IPS-20b (cell line): ENCODE data around the gene IRF1.

Source experiments
- H3K27ac ChIP-seq: one replicate; pipeline ENCODE4 v1.5.1; 2013; ENCODE audit warnings: low read length
- H3K27me3 ChIP-seq: 2 replicates; pipeline ENCODE4 v1.6.1; 2013; ENCODE audit warnings: mild to moderate bottlenecking, low read length, inconsistent platforms; ENCODE audit not compliant: insufficient read depth
- H3K36me3 ChIP-seq: 2 replicates; pipeline ENCODE4 v1.6.1; 2013; ENCODE audit warnings: low read depth, mild to moderate bottlenecking, inconsistent platforms, low read length, moderate library complexity; ENCODE audit not compliant: insufficient read depth
- H3K4me1 ChIP-seq: 2 replicates; pipeline ENCODE4 v1.6.1; 2013; ENCODE audit warnings: mild to moderate bottlenecking, control low read depth, inconsistent platforms, low read length, moderate library complexity; ENCODE audit not compliant: insufficient read depth
- H3K4me3 ChIP-seq: 2 replicates; pipeline ENCODE4 v1.5.1; 2013; ENCODE audit warnings: mild to moderate bottlenecking, low read length, inconsistent platforms
- H3K9ac ChIP-seq: 2 replicates; pipeline ENCODE4 v1.6.1; 2013; ENCODE audit warnings: low read depth, mild to moderate bottlenecking, inconsistent platforms, low read length, moderate library complexity
- H3K9me3 ChIP-seq: 2 replicates; pipeline ENCODE4 v1.6.1; 2013; ENCODE audit warnings: mild to moderate bottlenecking, low read depth, low read length, inconsistent platforms; ENCODE audit not compliant: insufficient read depth

IRF1 gene

DNA sequence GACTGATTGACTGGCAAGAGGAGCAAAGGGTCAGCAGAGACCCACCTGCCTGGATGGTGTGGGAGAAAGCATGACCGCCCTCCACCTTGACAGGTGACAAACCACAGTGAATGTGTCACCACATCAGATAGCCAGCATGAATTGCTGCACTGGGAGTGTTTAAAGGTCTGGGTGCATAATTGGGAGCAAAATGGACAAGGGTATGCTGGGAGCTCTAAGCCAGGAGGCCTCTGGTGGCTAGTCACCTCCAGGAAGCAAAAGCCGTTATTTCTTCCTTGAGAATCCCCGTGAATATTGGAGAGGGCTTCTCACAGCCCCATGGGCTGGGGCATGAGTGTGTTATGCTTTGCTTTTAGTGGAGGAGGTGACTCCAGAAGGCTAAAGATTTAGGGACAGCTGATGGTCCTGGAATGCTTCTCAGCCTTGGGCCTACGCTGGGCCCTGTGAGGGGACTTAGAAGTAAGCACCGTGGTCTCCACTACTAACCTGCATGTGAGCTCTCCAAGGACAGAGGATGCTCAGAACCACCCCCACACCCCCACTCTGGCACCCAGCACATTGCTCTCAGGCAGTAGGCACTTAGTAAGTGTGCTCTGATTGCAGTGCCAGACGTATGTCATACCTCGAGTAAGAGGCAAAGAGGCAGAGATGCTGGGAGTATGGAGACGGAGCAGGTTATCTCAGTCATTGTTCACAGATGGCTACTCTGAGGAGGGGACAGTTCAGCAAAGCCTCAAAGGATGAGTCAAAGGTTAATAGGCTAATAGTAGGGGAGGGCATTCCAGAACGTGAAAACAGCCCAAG, 9.1 kb upstream of the IRF1 start:
- H3K27me3 ChIP-seq = peaks cover 2% of the 10 kb centered on the region; the same call in 1 of the 2 replicates
- peaks cover 14% of the 10 kb centered on the region; the same call in 1 of the 2 replicates for H3K4me1 ChIP-seq
- no peak overlapping the region for H3K4me3 ChIP-seq
- no peak overlapping the region for H3K9ac ChIP-seq
- no peaks in the 10 kb centered on the region for H3K9me3 ChIP-seq
- H3K27ac ChIP-seq = no peak overlapping the region
- H3K36me3 ChIP-seq = no peaks in the 10 kb centered on the region

DNA sequence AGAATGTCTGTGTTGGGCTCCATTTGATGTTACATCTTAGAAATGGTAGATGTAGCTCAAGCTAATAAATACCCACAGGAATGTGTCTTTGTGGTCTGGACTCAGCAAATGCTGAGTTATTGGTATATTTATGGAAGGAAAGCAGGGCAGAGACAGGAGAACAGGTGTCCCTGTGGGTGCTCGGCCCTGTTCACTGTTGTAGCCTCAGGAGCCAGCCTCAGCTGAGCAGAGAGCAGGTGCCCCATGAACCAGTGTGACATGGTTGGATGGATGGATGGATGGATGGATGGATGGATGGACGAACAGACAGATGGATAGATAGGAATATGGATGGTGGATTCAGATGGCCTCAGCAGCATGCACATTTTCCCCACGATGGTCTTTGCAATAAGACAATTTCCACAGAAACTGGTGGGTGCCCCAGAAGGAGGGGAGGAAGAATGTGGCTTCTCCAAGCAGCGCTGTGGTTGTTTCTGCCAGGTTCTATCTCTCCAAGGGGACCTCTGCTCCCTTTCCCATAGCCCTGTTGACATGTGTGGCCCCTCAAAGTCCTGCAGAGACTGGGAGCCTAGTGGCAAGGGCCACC, 8.2 kb upstream of the IRF1 start:
- H3K9me3 ChIP-seq = no peaks in the 10 kb centered on the region
- no peak overlapping the region for H3K27ac ChIP-seq
- peaks cover 10% of the 10 kb centered on the region for H3K27me3 ChIP-seq
- peaks cover 14% of the 10 kb centered on the region; the same call in 1 of the 2 replicates for H3K4me1 ChIP-seq
- H3K4me3 ChIP-seq = no peak overlapping the region
- H3K9ac ChIP-seq = no peak overlapping the region
- H3K36me3 ChIP-seq = no peaks in the 10 kb centered on the region

DNA sequence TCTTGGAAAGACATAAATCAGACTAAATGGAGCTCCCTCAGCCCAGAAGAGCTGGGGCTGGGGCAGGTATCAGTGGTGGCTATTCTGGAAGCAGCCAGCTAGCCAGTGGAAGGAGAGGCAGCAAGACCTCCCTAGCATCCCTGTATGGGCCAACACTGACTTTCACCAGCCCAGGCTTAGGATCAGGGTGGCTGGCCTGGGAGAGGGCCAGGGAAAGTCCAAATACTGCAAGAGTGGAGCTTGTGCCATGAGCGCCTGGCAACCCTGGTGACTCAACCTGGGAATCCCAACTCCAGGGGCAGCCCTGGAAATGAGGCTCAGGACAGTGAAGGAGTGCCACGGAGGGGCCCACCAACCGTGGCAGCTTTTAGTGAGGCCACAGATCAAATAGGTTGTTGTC, 7.6 kb upstream of the IRF1 start:
- Histone ChIP-seq H3K9ac (no peak overlapping the region), H3K4me1 (peaks cover 14% of the 10 kb centered on the region; the same call in 1 of the 2 replicates), H3K27ac (no peak overlapping the region)

DNA sequence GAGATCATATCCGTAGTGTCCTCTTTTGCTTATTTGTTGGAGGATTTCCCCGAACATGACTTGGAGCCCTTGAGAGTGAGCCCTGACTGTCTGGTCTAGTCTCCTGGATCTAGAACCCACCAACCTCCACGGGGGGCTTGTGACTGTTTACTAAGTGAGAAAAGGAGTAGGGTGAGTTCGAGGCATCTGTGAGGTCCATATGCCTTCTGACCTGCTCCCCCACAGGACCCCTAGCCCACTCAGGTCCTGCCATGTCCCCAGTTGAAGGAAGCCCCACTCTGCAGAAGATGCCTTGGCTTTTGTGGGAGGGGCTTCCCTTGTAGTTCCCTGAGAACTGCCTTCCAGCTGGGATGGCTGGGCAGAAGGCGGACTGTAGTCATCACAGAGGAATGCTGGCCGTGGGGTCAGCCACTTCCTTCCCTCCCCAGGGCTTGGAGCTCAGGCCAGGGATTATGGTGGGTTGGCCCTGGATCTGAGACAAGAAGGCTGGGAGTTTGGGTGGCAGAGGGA, 7.0 kb upstream of the IRF1 start:
- H3K27me3 ChIP-seq = peaks cover 23% of the 10 kb centered on the region
- no peaks in the 10 kb centered on the region for H3K9me3 ChIP-seq
- H3K4me3 ChIP-seq = peak overlapping the region; percentile 97
- peaks cover 14% of the 10 kb centered on the region; the same call in 1 of the 2 replicates for H3K4me1 ChIP-seq
- no peaks in the 10 kb centered on the region for H3K36me3 ChIP-seq
- H3K27ac ChIP-seq = no peak overlapping the region
- peak overlapping the region; percentile 85; the same call in 1 of the 2 replicates for H3K9ac ChIP-seq

More for the DNA sequence above, 7.6 kb upstream of the IRF1 start:
- no peaks in the 10 kb centered on the region for H3K36me3 ChIP-seq
- no peaks in the 10 kb centered on the region for H3K9me3 ChIP-seq
- no peak overlapping the region for H3K4me3 ChIP-seq
- H3K27me3 ChIP-seq = peaks cover 16% of the 10 kb centered on the region

DNA sequence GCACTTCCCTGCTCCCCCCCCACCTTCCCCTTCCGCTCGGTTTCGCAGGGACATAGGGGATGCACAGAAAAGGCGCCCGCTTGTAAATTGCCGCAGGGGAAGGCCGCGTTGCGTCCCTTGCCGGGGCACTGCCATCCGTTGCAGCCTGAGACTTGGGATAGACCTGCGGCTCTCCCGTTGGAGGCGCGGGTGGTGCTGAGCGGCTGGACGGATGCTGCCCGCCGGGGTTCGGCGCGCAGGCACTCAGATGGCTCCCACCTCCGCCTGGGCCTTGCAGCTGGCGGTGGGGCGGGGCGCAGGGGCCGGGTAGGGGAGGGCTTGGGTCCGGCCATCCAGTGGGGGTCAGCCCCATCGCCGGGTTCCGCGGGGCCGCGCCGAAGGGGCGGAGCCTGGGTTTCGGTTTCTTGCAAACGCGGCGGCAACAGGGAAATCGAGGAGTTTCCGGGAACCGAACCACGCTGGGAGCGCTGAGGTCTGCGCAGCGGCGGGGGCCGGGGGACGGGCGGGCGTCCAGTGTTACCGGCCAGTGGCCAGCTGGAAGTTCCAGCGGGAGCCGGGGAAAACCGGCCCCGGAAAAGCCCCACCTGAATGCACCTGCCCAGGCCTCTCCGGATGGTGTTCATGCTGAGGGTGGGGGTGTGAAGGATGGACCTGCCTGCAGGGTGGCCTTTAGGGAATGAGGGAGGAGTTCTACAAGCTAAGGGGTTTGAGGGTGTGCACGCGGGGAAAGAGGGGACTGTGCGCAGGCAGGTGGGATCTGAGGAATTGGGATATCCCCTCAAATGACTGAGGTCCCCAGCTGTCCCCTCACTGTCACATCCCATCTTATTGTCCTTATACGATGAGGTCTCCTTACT, 6.3 kb upstream of the IRF1 start:
- peaks cover 18% of the 10 kb centered on the region; the same call in 1 of the 2 replicates for H3K4me1 ChIP-seq
- peak overlapping the region; percentile 97 for H3K4me3 ChIP-seq
- H3K27ac ChIP-seq = no peak overlapping the region

DNA sequence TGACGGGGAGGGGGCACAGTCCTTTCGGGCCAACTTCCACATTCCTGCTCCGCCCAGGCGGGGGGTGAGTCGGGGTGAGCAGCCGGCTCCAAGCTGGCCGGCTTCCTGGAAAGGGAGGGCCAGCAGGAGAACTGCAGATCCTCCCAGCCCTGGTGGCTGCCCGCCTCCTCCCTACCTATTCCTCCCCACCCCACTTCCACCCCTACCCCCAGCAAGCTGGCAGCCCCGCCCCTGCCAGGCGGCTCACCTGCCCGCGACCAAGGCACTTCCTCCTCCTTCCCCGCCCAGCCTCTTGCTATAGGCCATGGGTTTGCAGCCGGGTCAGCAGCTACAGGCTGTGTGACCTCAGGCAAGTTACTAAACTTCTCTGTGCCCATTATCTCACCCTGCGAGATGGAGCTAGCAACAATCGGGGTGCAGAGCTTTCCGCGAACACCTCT, 5.6 kb upstream of the IRF1 start:
- H3K27me3 ChIP-seq = peaks cover 36% of the 10 kb centered on the region
- no peaks in the 10 kb centered on the region for H3K36me3 ChIP-seq
- no peaks in the 10 kb centered on the region for H3K9me3 ChIP-seq
- peaks cover 18% of the 10 kb centered on the region; the same call in 1 of the 2 replicates for H3K4me1 ChIP-seq
- peak overlapping the region; percentile 85; the same call in 1 of the 2 replicates for H3K9ac ChIP-seq
- no peak overlapping the region for H3K27ac ChIP-seq
- H3K4me3 ChIP-seq = peak overlapping the region; percentile 97

More for the DNA sequence above, 6.3 kb upstream of the IRF1 start:
- Histone ChIP-seq H3K27me3 (peaks cover 29% of the 10 kb centered on the region), H3K36me3 (no peaks in the 10 kb centered on the region), H3K9ac (peak overlapping the region; percentile 85; the same call in 1 of the 2 replicates), H3K9me3 (no peaks in the 10 kb centered on the region)

DNA sequence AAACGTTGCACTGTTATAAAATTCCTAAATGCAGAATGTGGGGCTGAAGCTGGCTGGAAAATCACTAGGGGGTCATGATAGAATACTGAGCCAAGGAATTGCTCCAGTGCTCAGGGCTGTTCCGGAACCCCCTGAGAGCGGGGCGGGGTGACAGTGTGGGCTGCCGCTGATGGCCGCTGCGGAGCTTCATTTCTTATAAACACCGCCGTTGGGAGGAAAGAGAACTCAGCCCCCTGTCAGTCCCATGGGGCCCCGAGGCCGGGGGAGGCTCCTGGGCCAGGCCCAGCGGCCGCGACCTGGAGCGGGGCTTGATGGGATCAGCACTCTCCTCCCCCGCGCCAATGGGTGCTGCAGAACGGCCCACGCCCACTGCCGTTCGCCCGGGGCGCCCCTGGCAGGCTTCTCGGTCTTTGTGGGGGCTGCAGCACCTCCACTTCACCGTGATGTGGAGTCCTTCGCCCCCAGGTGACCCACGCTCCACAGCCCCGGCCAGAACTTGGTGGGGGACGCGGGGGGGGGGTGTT, 5.2 kb upstream of the IRF1 start:
- Histone ChIP-seq H3K4me1 (peaks cover 18% of the 10 kb centered on the region; the same call in 1 of the 2 replicates), H3K27ac (no peak overlapping the region), H3K27me3 (peaks cover 38% of the 10 kb centered on the region), H3K36me3 (no peaks in the 10 kb centered on the region), H3K9me3 (no peaks in the 10 kb centered on the region), H3K9ac (peak overlapping the region; percentile 85; the same call in 1 of the 2 replicates), H3K4me3 (peak overlapping the region; percentile 97)

DNA sequence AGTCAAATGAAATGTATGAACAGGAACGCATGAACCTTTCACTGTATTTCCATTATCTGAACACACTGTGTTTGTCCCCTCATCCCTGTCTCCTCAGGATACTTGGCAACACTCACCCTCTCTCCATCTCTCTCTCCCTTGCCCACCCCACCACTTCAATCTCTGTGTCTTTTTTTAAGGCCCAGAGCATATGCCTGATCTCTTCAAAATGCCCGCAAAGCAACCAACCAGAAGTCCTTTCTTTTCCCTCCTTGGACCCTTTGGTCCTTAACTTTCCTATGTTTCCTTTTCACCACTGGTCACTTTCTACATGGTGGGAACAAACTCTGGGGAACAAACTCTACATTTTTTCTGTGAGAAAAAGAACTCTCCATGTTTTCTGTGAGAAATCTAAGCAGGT, 3.2 kb upstream of the IRF1 start:
- H3K27ac ChIP-seq = no peak overlapping the region
- H3K36me3 ChIP-seq = no peaks in the 10 kb centered on the region
- H3K4me3 ChIP-seq = no peak overlapping the region
- no peak overlapping the region for H3K9ac ChIP-seq
- H3K27me3 ChIP-seq = peaks cover 52% of the 10 kb centered on the region
- no peaks in the 10 kb centered on the region for H3K9me3 ChIP-seq
- H3K4me1 ChIP-seq = peaks cover 24% of the 10 kb centered on the region; the same call in 1 of the 2 replicates

DNA sequence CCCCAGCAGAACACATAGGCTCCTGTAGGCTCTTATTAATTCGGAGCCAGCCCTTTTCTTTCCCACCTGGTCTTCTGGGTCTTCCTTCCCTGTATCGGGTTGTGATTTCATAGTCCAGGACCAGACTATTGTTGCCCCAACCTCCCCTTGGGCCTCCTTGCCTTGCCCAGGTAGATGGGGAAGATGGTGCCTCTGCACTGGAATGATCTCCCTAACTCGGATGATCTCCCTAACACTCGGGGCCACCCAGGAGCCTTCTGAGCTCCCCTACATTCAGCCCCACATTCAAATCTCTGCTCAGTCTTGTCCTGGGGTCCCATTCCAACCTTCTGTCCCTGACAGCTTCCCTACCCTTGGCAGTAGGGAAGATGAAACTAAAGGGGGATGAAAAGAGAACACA, 2.7 kb upstream of the IRF1 start:
- H3K36me3 ChIP-seq = no peaks in the 10 kb centered on the region
- peaks cover 56% of the 10 kb centered on the region for H3K27me3 ChIP-seq
- H3K27ac ChIP-seq = no peak overlapping the region
- no peak overlapping the region for H3K9ac ChIP-seq
- H3K4me1 ChIP-seq = peaks cover 24% of the 10 kb centered on the region; the same call in 1 of the 2 replicates
- H3K9me3 ChIP-seq = no peaks in the 10 kb centered on the region
- no peak overlapping the region for H3K4me3 ChIP-seq

DNA sequence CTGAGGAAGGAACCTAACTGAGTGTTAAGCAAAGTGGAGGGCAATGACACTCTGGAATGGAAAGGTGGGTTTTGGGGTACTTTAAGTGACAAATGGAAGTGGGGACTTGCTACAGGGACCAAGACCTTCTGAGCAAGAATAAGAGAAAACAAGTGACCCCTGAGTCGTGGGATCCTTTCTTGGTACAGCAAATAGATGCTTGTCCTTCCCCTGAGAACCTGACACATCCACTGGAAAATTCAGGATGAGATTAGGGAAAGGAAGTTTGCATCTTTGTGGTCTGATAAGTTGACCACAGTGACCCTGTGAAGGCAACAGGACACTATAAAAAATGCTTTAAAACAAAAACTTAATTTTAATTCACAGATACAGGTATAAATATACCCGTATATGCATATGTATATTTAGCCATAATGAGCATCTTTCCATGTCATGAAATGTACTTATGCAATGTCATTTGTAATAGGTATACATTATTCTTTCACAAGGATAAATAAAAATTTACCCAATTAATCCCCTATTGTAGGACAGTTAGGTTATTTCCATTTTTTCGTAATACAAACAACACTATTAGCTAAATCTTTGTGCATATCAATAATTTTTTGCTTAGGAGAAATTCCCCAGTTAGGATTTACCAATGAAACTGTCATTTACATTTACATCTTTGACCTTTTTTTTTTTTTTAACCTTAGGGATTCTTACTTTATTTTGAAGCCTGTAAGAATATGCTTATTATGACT, 2.0 kb upstream of the IRF1 start:
- H3K4me1 ChIP-seq = peaks cover 20% of the 10 kb centered on the region; the same call in 1 of the 2 replicates
- H3K4me3 ChIP-seq = no peak overlapping the region
- peaks cover 2% of the 10 kb centered on the region; the same call in 1 of the 2 replicates for H3K36me3 ChIP-seq
- H3K9ac ChIP-seq = no peak overlapping the region
- peaks cover 56% of the 10 kb centered on the region for H3K27me3 ChIP-seq
- H3K27ac ChIP-seq = no peak overlapping the region
- no peaks in the 10 kb centered on the region for H3K9me3 ChIP-seq
